Frontal cortex (tissue), 4 donors: ENCODE data around the gene JARID2. TPM values are rescaled to one million over a fixed set of nuclear protein-coding genes. Genes with fewer than 3 reads are reported as not detected.

Experiments
- DNase-seq, 2 donors: peaks; one replicate each; pipeline ENCODE4 v3.0.0; 2012; ENCODE audit warnings: low spot score in 2 of 2
- FAIRE-seq: peaks from 2 replicates; lab custom pipeline; 2012; peaks lifted over from hg19 to GRCh38; lab: Jason Lieb, UNC
- total RNA-seq: library from RNA; depleted of rRNA; stranded (reverse); fragments of >200 nt; gene quantifications from one replicate; pipeline ENCODE4 v1.2.3, GENCODE V29; 2014
- donor health status: control.
- donor health status: control.
- donor health status: control.

JARID2 gene
- total RNA-seq, 1 donor from 2014 or later, result 16.3 TPM

DNA sequence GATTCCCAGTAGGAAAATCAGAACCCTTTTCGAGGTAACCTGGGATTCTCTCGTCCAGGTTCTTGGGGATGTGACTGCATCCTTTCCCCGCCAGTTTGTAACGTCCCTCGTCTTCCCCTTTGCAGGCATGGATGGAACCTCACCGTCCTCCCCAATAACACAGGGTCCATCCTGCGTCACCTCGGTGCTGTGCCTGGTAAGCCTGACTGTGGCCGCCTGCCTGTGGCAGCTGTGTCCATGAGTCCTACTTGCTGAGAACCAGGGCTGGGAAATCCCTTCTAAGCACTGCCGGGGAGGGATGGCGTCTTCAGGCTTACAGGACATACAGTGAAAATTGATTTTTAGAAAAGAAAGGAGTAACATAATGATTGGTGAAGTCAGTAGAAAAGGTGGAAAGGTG is 261.4 kb downstream of the JARID2 start:
- DNase-seq, result no peak

DNA sequence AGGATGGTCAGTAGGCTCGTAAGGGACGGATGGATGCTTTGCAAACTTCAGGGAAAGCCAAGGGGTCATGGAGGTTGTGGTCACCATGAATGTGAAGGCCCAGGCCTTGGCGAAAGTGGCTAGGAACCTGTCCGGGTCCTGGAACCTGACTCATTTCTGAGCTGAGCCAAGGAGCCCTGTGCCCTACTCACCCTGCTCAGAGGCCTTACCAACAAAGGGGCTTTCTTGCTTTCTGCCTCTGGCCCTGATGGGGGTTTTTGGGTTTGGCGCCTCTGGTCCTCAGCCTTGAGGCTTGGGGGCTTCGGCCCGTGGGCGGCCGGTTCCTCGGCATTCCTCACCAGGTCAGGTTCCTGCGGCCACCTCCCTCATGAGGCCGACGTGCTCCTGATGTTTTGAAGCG is 261.9 kb downstream of the JARID2 start:
- FAIRE-seq (no peak), DNase-seq (no peak)

More for the DNA sequence above, 261.4 kb downstream of the JARID2 start:
- FAIRE-seq, result no peak

DNA sequence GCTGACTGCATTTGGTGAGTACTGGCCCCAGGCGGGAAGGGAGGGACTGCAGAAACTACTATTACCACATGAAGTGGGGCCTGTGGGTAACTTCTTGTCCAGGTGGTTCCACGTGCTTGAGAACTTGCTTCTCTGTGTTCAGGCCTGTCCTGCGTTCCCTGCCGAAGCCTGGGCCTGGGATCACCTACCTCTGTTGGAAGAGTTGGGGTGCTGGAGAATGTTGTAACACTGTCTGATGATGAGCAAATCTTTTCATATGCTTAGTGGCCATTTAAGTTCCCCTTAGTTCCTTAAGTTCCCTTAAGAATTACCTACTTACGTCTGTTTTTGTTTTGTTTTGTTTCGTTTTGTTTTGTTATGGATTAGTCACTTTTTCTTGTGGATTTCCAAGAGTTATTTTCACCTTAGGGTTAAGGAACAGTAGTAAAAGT is 262.6 kb downstream of the JARID2 start:
- DNase-seq (no peak), FAIRE-seq (no peak)

DNA sequence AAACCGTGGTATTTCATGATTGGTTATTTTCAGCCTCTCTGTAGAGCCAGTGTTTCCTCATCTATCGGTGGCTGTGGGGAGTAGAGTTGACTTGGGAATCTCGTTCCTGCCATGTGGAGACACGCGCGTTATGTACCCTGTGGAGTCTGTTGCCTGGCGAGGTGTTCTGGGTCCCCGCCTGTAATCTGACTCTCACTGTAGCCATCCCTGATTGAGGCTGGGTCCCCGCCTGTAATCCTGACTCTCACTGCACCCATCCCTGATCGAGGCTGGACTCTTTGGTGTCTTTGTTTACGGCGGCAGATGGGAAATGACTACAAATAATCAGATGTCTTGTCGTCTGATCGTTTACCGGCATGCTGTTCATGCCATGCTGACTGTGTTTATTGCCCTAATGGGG is 263.1 kb downstream of the JARID2 start:
- no peak for FAIRE-seq

DNA sequence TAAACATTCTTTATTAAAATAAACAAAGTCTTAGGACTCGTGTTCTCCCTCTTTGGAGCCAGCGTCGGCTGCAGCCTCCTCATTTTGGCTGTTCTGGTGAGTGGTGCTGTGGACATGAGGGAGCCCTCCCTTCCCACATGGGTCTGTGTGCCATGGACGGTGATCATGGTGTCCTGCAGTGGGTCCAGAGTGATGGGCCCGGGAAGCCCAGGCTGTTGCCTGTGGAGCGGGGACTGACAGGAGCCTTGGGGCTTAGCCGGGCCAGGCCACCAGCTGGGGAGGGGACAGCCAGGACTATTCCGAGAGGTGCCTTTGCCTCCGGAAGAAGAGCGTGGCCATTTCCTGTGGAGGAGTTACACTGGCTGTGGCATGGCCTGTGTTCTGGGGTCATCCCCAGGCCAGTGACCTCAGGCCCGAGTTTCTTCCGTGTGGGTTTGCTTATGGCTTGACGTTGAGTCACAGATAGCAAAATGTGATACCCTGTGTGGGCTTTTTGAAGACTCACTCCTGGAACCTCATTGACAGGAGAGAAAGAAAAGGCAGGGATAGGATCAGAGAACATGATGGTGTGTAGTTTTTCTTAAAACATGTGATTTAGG is 263.6 kb downstream of the JARID2 start:
- FAIRE-seq (no peak), DNase-seq (no peak)

More for the DNA sequence above, 263.1 kb downstream of the JARID2 start:
- DNase-seq, result no peak

DNA sequence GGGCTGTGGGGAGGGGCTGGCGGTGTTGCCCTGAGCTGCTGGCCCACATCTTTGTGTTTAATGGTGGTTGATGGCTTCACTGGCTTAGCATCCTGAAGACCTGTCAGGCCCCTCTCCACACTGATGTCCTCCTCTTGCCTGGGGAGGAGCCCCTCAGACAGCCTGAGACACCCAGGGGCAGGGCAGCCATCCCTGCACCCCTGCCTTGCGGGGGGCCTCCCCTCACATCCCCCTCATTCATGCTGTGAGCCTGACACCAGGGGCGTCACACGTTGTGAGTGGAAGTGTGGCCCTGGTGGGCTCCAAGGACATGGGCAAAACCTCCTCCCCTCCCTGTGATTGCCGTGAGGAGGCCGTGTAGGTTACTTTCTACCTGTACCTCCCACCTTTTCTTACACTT is 264.3 kb downstream of the JARID2 start:
- FAIRE-seq (no peak), DNase-seq (no peak)

DNA sequence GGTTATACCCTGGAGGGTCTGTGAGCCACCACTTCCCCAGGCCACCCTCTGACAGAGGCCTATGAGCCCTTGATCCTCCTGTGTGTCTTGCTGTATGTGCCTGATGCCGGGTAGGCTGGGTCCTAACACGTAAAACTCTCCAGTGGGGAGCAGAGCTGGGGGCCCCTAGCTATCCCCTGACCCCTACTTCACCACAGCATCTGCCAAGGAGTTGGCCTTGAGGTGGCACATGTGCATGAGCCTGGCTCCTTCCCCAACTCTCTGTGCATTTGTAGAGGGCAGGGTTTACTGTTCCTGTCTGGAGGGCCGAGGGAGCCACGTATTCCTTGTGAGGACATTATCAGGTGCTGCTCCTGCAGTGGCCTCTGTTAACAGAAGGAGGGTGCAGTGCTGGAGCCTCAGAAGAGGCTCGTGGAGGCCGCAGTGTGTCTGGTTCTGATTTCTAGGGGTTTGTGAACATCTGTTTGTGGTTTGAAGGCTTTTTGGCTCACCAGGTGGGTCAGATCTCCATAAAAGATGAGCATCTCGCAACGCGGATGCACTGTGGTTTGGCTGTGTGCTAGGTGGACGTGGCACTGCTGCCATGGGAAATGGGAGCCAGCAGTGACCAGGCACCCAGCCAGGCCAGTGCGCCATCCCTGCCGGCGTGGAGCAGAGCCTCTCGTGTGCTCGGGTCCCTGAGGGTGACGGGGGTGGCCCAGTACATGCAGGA is 264.8 kb downstream of the JARID2 start:
- DNase-seq (no peak), FAIRE-seq (no peak)

DNA sequence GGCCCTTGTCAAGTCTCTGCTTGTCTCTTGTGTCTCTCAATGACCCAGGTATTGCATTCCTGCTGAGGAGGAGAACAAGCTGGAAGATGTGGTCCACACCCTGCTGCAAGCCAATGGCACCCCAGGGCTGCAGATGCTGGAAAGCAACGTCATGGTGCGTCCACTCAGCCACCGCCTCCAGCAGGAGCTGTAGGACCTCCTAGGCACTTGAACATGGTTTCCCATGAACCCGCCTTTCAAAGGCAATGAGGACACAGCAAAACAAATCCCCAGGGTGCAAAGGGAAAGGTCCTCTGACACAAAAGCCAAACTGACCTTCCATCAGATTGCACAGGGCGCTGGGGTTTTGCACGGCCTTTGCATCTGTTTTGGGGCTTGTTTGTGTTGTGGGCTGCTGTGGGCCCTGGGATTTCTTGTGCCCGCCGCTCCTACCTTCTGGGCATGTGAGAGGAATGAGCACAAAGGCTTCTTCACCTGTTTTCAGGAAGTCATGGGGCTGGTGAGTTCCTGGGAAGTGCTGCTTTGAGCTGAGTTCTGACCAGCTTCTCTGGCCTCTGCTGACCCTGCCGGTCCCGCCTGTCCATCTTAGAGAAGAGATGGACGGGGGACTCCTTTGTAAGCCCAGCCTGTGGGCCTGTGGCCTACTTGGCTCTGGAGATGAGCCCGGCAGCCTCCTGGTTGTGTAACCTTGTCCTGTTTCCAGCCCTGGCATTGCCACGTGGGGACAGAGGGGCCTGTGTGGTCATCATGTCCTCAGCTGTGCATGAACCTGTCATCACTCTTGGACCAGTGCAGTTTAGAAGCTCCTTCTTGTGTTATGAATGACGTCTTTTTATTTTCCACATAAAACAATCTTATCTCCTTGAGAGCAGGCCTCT is 265.6 kb downstream of the JARID2 start:
- no peak for DNase-seq
- no peak for FAIRE-seq

DNA sequence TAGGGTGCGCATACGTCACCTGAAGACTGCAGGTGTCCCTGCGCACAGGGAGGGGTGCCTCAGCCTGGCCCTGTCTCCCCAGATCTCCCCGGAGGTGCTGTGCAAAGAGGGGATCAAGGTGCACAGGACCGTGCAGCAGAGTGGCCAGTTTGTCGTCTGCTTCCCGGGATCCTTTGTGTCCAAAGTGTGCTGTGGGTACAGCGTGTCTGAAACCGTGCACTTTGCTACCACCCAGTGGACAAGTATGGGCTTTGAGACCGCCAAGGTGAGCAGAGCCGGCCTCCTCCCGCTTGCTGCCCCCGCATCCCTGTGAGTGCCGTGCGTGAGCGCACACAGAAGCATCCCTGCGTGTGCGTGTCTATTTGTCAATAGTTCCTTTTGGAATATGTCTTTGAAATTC is 266.3 kb downstream of the JARID2 start:
- no peak for FAIRE-seq
- peak in 1 of 2 donors; percentile 57 for DNase-seq

DNA sequence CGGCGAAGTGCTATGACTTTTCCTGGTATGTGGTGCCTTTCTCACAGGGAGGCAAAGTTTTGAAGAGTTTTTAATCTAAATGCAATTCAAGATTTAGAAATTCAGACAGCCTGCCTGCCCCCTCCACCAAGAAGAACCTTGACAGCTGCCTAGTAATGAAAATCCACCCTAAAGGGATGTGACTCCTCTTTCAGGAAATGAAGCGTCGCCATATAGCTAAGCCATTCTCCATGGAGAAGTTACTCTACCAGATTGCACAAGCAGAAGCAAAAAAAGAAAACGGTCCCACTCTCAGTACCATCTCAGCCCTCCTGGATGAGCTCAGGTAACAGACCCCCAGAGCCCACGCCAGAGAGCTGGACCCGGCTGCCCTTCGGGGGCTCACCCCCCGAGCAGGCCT is 266.9 kb downstream of the JARID2 start:
- FAIRE-seq, result no peak
- DNase-seq, result no peak

DNA sequence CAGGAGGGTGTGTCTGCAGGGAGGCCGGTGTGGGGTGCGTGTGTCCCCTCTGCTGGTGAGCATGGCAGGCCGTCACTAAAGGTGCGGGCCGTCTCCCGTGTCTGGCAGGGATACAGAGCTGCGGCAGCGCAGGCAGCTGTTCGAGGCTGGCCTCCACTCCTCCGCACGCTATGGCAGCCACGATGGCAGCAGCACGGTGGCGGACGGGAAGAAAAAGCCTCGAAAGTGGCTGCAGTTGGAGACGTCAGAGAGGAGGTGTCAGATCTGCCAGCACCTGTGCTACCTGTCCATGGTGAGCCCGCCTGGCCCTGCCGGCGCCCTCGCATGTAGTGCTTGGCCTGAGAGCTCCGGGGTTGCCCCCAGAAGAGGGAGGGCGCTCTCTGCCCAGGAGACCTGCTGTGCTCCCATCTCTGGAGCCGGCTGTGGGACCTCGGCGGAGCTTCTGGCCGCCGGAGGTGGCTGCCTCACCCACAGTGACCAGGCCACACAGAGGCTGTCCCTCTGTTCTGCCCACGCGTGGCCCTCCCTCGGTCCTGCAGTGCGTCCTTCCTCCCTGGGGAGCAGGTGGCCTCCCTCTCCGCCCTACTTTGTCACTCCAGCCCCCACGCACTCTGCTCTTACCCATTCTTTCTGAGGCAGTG is 267.4 kb downstream of the JARID2 start:
- no peak for FAIRE-seq

DNA sequence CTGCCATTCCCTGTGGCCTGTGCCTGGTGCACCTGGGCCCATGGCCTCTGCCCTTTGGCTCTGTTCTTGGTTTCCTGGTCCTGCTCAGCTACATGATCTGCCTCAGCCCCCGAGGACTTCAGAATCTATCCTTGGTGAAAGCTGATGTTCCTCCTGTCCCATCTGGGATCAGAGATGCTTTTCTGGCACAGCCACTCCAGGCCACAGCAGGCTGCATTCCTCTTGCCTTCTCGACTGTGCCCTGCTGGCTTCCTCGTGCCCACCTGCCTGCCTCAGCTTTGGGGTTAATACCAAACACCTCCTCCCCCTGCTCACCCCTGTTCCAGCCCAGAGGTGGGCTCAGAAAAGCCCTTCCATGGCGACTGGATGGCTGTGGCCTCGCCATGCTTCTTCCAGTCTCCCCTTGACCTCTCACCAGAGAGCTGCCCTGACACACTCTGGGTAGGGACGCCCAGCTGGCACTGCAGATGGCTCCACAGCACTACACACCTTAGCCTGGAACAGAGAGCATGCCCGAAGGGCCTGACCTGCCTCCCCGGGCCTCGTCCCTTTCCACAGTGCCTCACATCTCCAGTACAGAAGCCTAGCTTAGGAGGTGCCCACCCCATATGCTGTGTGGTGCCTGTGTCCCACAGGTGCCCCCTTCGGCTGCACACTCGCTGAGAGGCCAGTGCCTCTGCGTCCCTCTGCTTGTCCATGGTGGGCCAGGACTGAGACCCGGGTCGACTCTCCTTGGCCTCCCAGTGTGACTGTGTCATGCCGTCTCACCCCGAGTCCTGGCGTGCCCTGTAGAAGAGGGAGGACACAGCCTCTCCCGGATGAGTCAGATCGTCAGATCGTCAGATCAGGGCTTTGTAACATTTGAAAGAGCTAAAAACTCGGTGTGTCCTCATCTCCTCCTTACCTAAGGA is 268.2 kb downstream of the JARID2 start:
- DNase-seq, result no peak
- no peak for FAIRE-seq

More for the DNA sequence above, 267.4 kb downstream of the JARID2 start:
- no peak for DNase-seq

DNA sequence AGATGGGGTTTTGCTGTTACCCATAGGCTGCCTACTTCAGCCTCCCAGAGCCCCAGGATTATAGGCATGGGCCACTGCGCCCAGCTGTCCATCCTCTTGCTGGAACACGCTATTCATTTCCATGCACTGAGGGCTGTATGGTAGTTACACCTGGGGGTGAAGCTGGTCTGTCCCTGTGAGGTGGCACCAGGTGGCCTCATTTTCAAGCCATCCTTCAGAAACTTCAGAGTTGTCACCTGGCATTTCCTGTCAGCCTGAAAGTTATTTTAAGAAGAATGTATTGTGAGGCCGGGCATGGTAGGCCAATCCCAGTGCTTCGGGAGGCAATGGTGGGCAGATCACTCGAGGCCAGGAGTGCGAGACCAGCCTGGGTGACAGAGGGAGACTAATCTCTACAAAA is 269.4 kb downstream of the JARID2 start:
- DNase-seq (no peak), FAIRE-seq (no peak)

DNA sequence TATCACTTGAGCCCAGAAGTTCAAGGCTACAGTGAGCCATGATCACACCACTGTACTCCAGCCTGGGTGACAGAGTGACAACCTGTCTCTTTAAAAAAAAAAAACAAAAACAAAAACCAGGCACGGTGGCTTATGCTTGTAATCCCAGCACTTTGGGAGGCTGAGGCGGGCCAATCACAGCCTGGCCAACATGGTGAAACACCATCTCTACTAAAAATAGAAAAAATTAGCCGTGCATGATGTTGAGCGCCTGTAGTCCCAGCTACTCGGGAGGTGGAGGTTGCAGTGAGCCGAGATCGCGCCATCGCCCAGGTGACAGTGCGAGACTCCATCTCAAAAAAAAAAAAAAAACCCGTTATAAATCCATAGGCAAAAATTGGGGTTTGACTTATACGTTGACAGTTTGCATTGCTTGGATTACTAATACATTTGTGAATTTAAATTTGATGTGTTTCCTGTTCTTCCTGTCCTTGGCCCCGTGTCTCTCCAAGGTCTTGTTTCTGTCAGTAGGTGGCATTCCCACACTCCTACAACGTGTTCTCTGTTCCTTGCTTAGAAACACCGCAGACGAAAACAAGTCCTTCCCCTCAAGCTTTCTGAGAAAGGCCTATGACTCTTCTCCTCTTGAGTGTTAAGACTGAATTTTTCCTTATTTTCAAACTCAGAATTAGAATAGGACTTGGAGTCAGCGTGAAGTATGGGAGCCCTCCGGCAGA is 269.9 kb downstream of the JARID2 start:
- DNase-seq, result no peak
- no peak for FAIRE-seq

DNA sequence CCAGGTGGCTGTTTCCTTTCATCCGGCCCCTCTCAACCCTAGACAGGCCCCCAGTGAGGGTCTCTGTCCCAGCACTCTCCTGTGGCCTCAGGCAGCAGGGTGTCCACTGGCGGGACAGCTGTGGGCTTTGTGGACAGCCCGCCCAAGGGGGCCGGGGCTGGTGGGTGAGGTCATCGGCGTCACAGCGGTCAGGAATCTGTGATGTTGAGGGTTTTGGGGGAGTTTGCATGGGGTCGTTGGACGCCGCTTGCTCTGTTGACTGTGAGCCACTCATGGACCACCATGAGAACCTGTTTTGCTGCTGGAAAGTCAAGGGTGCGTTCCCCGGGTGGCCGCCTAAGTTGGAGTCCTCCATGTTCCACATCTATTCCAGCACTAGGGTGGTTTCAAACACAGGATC is 270.5 kb downstream of the JARID2 start:
- FAIRE-seq (no peak), DNase-seq (no peak)

DNA sequence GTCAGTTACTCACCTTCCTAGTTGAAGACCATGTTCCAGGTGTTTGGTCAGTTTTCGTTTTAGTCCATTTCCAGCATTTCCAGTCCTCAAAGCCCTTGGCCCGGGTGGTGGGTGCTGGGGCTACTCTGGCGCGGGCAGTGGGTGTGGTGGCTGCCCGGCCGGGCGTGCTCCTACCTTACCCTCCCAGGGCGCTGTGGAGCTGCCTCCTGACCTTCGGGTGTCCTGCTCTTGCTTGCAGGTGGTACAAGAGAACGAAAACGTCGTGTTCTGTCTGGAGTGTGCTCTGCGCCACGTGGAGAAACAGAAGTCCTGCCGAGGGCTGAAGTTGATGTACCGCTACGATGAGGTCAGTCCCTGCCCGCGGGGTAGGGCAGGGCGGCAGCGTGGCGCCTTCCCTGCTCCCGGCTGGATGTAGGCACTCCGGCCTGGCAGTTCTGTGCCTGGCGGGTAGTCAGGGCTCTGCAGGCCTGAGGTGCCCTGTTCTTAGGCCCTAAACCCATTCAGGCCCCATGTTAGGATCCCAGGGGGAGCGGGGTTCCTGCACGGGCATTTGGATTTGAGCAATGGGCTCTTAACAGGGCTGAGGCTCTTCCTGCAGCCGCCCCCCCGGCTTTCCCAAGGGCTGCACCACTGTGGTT is 271.2 kb downstream of the JARID2 start:
- FAIRE-seq, result no peak

DNA sequence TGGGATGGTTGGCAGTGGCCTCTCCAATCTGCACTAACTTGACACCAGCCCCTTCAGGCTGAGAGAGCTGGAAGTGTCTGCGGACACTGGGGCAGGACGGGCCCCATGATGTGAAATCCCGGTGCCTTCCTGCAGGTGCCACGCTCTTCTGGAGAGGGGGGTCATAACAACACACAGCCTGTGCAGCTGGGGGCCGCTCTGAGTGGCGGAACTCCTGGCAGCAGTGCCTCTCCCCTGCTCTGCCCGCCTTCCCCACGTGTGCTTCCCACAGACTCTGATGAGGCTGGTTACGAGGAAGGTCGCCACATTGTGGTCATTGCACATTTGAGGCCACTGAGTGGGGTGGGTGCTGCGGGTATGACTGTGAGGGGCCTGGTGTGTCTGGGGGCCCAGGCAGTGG is 271.7 kb downstream of the JARID2 start:
- no peak for FAIRE-seq

More for the DNA sequence above, 271.2 kb downstream of the JARID2 start:
- DNase-seq, result no peak

DNA sequence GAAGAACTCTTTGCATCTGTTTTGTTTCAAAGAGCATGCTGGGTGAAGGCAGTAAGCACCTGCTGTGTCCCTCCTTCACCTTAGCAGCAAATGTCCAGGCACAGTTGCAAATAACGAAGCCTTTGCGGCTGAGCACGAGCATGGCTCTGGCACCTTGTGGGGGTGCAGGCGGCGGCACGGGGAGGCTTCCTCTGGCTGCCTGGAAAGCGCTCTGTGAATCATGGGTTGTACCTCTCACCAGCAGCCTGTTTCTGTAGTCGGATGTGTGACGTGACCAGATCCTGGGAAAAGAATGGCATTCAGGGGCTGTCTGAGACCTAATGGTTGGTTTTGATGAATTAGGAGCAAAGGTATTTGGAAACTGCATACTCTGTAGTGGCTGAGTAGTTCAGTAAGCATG is 272.2 kb downstream of the JARID2 start:
- FAIRE-seq, result no peak
- DNase-seq, result no peak

More for the DNA sequence above, 271.7 kb downstream of the JARID2 start:
- DNase-seq, result no peak
